ENCODE data around the gene TAS2R13. TPM values are rescaled to one million over a fixed set of nuclear protein-coding genes. Genes with fewer than 3 reads are reported as not detected.

The TAS2R13 gene
- total and polyA plus RNA-seq, 2 of the 4 experiments (the other 2 are of a cell fraction): 0.03 to 0.90 TPM

DNA sequence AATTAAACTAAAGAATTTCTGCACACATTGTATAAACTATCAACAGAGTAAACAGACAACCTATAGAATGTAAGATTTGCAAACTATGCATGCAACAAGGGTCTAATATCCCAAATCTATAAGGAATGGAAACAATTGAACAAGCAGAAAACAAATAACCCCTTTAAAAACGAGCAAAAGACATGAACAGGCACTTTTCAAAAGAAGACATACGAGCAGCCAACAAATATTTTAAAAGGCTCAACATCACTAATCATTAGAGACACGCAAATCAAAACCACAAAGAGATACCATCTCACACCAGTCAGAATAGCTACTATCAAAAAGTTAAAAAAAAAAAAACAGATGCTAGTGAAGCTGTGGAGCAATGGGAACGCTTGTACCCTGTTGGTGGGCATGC lies 4.7 kb downstream of the TAS2R13 start:
- Histone ChIP-seq H3K4ac (ENCODE audit: low read depth, low read length) (no peak overlapping the region), H3K18ac (ENCODE audit: low read depth, low read length) (no peak overlapping the region), H3K79me1 (ENCODE audit: low read depth in 1 of 2, low read length in 2 of 2) (peaks cover 0 to 7% of the 10 kb centered on the region in 2 experiments; a peak in 1 of 4 replicates), H3K9me1 (ENCODE audit: insufficient read depth, low read length) (no peaks in the 10 kb centered on the region), H3K36me3 (ENCODE audit: control insufficient read depth, insufficient read depth, low read length) (no peaks in the 10 kb centered on the region), H3K27me3 (ENCODE audit: control insufficient read depth, insufficient read depth, low read length) (no peaks in the 10 kb centered on the region), H3K14ac (replicated peaks; ENCODE audit: low read depth, low read length) (no peak overlapping the region), H3K4me3 (ENCODE audit: insufficient read depth, low read depth, low read length) (no peak overlapping the region), H2BK20ac (ENCODE audit: low read depth, low read length) (no peak overlapping the region), H3K9ac (ENCODE audit: low read depth, low read length) (no peak overlapping the region), H4K8ac (ENCODE audit: low read depth in 2 of 2, low read length in 2 of 2) (no peak overlapping the region), H3K27ac (ENCODE audit: insufficient read depth, low read length) (no peak overlapping the region), H2BK5ac (ENCODE audit: low read depth, low read length, poor library complexity, severe bottlenecking) (no peak overlapping the region), H4K5ac (ENCODE audit: low read depth, low read length) (no peak overlapping the region), H2AK9ac (replicated peaks; ENCODE audit: low read depth, low read length, poor library complexity) (no peak overlapping the region), H3K9me3 (ENCODE audit: control insufficient read depth, insufficient read depth, low read length) (no peaks in the 10 kb centered on the region), H3K56ac (ENCODE audit: extremely low read depth, insufficient read depth, low read length) (no peak overlapping the region), H3K4me2 (ENCODE audit: low read depth, low read length) (no peak overlapping the region), H2BK120ac (ENCODE audit: low read depth, low read length) (no peak overlapping the region), H4K20me1 (ENCODE audit: insufficient read depth, low read length) (no peaks in the 10 kb centered on the region), H2AFZ (replicated peaks; ENCODE audit: low read length, poor library complexity) (no peak overlapping the region), H4K91ac (ENCODE audit: insufficient read depth, low read depth, low read length) (no peak overlapping the region), H3K23ac (ENCODE audit: low read depth, low read length) (no peak overlapping the region), H2AK5ac (ENCODE audit: low read depth, low read length) (no peak overlapping the region), H2BK15ac (ENCODE audit: low read depth, low read length) (no peak overlapping the region), H3K4me1 (ENCODE audit: control insufficient read depth, insufficient read depth, low read length) (no peaks in the 10 kb centered on the region)
- CTCF ChIA-PET: no interaction called here
- no peak for TF ChIP-seq MXI1 (IDR thresholded peaks at IDR 0.05; ENCODE audit: borderline replicate concordance, low read depth, low read length)
- TF ChIP-seq RCOR1 (IDR thresholded peaks at IDR 0.05; ENCODE audit: insufficient replicate concordance, low read length): no peak
- no peak for TF ChIP-seq RAD21 (IDR thresholded peaks at IDR 0.05; ENCODE audit: low read length)
- no peak for TF ChIP-seq NFE2L2 (IDR thresholded peaks at IDR 0.05; ENCODE audit: low read depth, low read length)
- TF ChIP-seq, protein P1, sequence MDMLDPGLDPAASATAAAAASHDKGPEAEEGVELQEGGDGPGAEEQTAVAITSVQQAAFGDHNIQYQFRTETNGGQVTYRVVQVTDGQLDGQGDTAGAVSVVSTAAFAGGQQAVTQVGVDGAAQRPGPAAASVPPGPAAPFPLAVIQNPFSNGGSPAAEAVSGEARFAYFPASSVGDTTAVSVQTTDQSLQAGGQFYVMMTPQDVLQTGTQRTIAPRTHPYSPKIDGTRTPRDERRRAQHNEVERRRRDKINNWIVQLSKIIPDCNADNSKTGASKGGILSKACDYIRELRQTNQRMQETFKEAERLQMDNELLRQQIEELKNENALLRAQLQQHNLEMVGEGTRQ (IDR thresholded peaks at IDR 0.05; ENCODE audit: low read depth, low read length): no peak
- TF ChIP-seq POLR2A (IDR thresholded peaks at IDR 0.05; ENCODE audit: low read depth, low read length): no peak
- TF ChIP-seq, protein P2, sequence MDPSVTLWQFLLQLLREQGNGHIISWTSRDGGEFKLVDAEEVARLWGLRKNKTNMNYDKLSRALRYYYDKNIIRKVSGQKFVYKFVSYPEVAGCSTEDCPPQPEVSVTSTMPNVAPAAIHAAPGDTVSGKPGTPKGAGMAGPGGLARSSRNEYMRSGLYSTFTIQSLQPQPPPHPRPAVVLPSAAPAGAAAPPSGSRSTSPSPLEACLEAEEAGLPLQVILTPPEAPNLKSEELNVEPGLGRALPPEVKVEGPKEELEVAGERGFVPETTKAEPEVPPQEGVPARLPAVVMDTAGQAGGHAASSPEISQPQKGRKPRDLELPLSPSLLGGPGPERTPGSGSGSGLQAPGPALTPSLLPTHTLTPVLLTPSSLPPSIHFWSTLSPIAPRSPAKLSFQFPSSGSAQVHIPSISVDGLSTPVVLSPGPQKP (IDR thresholded peaks at IDR 0.05; ENCODE audit: borderline replicate concordance, low read depth, low read length): no peak
- no peak for TF ChIP-seq CEBPB (IDR thresholded peaks at IDR 0.05; ENCODE audit: low read depth, low read length)
- TF ChIP-seq RFX5 (IDR thresholded peaks at IDR 0.05; ENCODE audit: low read depth, low read length): no peak
- TF ChIP-seq FOS (IDR thresholded peaks at IDR 0.05; ENCODE audit: low read depth, low read length): no peak
- no peak for TF ChIP-seq MAFK (IDR thresholded peaks at IDR 0.05; ENCODE audit: low read depth, low read length)
- TF ChIP-seq CHD1 (IDR thresholded peaks at IDR 0.05; ENCODE audit: low read depth, low read length): no peak
- DNase-seq (no peak), ATAC-seq (ENCODE audit: low read depth) (no peak)
- no TSS peak for BruUV-seq (replicated peaks)
- in situ Hi-C loops (cut with MboI; ENCODE audit: low sequenced_read_pairs) (no loop called here), intact Hi-C loops (cut with micrococcal nuclease) (no loop called here), dilution Hi-C loops (cut with HindIII; ENCODE audit: low sequenced_read_pairs, unreplicated experiment) (no loop called here)
- no CpG with 5 or more reads among the region's 4 CpGs for WGBS, 2 experiments (ENCODE audit: extremely low coverage in 2 of 2, insufficient read length in 1 of 2)
- POLR2A ChIA-PET (ENCODE audit: unreplicated experiment): no interaction called here

Data from IMR-90 (cell line).